Ovary (tissue), 9 donors: Measurements from ENCODE around the gene ME3. TPM values are rescaled to one million over a fixed set of nuclear protein-coding genes. Genes with fewer than 3 reads are reported as not detected.

Source experiments
- DNase-seq, 5 donors: peaks; one replicate each; pipeline ENCODE4 v3.0.0-alpha.2; 2019 to 2020
- H3K27ac ChIP-seq, 2 donors: fragments of 200-600 bp; one replicate each; pipeline versions ENCODE4 v1.5.1 to v1.8.0; 2019 to 2022
- H3K27me3 ChIP-seq: fragments of 200-600 bp; one replicate; pipeline ENCODE4 v1.8.0; 2022
- H3K36me3 ChIP-seq: fragments of 200-600 bp; sonication (generic); one replicate; pipeline ENCODE4 v1.5.1; 2019
- H3K4me1 ChIP-seq: one replicate; pipeline ENCODE4 v1.8.1; 2013; ENCODE audit warnings: mild to moderate bottlenecking, moderate library complexity; ENCODE audit not compliant: insufficient read depth
- H3K4me3 ChIP-seq: fragments of 200-600 bp; sonication (generic); one replicate; pipeline ENCODE4 v1.5.1; 2017
- H3K9me3 ChIP-seq, 2 donors: fragments of 200-600 bp in 1 of 2; sonication (generic) in 1 of 2; one replicate each; pipeline versions ENCODE4 v1.5.1 to v1.8.1; 2013 to 2019; ENCODE audit warnings: mild to moderate bottlenecking in 1 of 2, moderate library complexity in 1 of 2
- CTCF ChIP-seq, 3 donors: fragments of 450-650 bp in 2 of 3; fragments of 200-600 bp in 1 of 3; IDR thresholded peaks; one replicate each; pipeline versions ENCODE4 v1.5.1 to v1.8.0; 2016 to 2022; ENCODE audit warnings: antibody characterized with exemption in 3 of 3, mild to moderate bottlenecking in 1 of 3
- EP300 ChIP-seq: sonication (generic); formaldehyde crosslinking; IDR thresholded peaks from one replicate; pipeline ENCODE4 v1.6.1; 2017; ENCODE audit warnings: antibody characterized with exemption
- POLR2A ChIP-seq: fragments of 450-650 bp; IDR thresholded peaks from one replicate; pipeline ENCODE4 v1.6.1; 2017; ENCODE audit warnings: antibody characterized with exemption, mild to moderate bottlenecking, moderate library complexity
- WGBS, 3 donors: extraction: QIAGEN DNeasy Blood & Tissue Kit in 1 of 3; methylation state at CpG; one replicate each; pipeline versions ENCODE4 v1.1.5 to v1.1.7; 2013 to 2017; 5-methylcytosine and 5-hydroxymethylcytosine counted together
- intact Hi-C, 4 donors: fragments of 100-400 bp; cut with DNase I; formaldehyde crosslinking; loops; one replicate each; pipeline versions ENCODE4 v1.11.0 to v1.15.1; 2022 to 2023
- polyA plus RNA-seq, 2 donors: library from polyadenylated mRNA; stranded (reverse); fragments of 200-250 nt in 1 of 2; fragments of 350-450 nt in 1 of 2; fragmentation: Illumina TruSeq in 1 of 2; extraction: RNeasy Lipid Tissue Mini Kit (QIAGEN cat#74804) in 1 of 2; gene quantifications; one replicate each; pipeline ENCODE4 v1.2.3, GENCODE V29; 2013 to 2014
- total RNA-seq, 7 donors: library from RNA; depleted of rRNA in 2 of 7; stranded (reverse); fragments of >200 nt in 2 of 7; fragmentation: NEBNext Ultra II Directional in 3 of 7; extraction: Animal tissue kit (Norgen Biotek cat#: 25700) in 3 of 7; gene quantifications; one replicate each; pipeline versions ENCODE4 v1.1.0 to v1.2.4, GENCODE V29; 2016 to 2023
- donor health status: DM: no; HTN: no; CAD: no; lungs with moderate emphysema.
- donor health status: DM: no; HTN: no; CAD: no.
- donor health status: Bipolar disorder and iron deficiency.
- donor health status: DM: yes; HTN: yes; CAD: no.
- donor health status: DM: no; HTN: no; CAD: no.
- donor health status: DM: yes; HTN: yes; CAD: no.

The ME3 gene
- total and polyA plus RNA-seq, 9 donors, result 25.2 to 48.6 (median 43.1) TPM

GRCh38 chr11:86670911-86671310 lies 1.5 kb downstream of the ME3 start:
- H3K27me3 ChIP-seq, result no peaks in the 10 kb centered on the region
- intact Hi-C loops, result loop anchor here in 2 of 4 donors (10.0 kb wide), 2 partner anchors 134 to 264 kb away; partner anchors contain the start of gene PRSS23 (in 1 of the 2)
- peaks cover 4% of the 10 kb centered on the region for H3K4me1 ChIP-seq
- no peaks in the 10 kb centered on the region for H3K9me3 ChIP-seq
- H3K27ac ChIP-seq, result peak overlapping the region; percentile 93 to 97
- peak overlapping the region; percentile 93 for H3K4me3 ChIP-seq
- DNase-seq, result no peak
- TF ChIP-seq EP300, result no peak
- TF ChIP-seq CTCF (IDR thresholded peaks at IDR 0.05), result no peak
- TF ChIP-seq POLR2A, result no peak
- H3K36me3 ChIP-seq, result no peaks in the 10 kb centered on the region
- 2 to 11% (median 5%) methylated on average over 3 of the region's 3 CpGs for WGBS, 3 donors

- no peaks in the 10 kb centered on the region for H3K9me3 ChIP-seq
- no peaks in the 10 kb centered on the region for H3K27me3 ChIP-seq
- TF ChIP-seq CTCF (IDR thresholded peaks at IDR 0.05) (no peak), EP300 (no peak), POLR2A (no peak)
- intact Hi-C loops, result loop anchor here in 2 of 4 donors (10.0 kb wide), 2 partner anchors 135 to 265 kb away; partner anchors contain the start of gene PRSS23 (in 1 of the 2)
- DNase-seq, result no peak
- H3K4me3 ChIP-seq, result peak overlapping the region; percentile 4
- no peaks in the 10 kb centered on the region for H3K36me3 ChIP-seq
- 19 to 24% (median 20%) methylated on average over 5 of the region's 5 CpGs for WGBS, 3 donors
- H3K4me1 ChIP-seq, result peaks cover 4% of the 10 kb centered on the region
- peak overlapping the region; percentile 0 to 97 for H3K27ac ChIP-seq
Measured at GRCh38 chr11:86670181-86670580, 2.2 kb downstream of the ME3 start.

- Histone ChIP-seq H3K27ac (peak overlapping the region in 1 of 2 donors; percentile 97), H3K4me3 (no peak overlapping the region), H3K36me3 (no peaks in the 10 kb centered on the region), H3K9me3 (no peaks in the 10 kb centered on the region), H3K27me3 (no peaks in the 10 kb centered on the region), H3K4me1 (peaks cover 4% of the 10 kb centered on the region)
- no peak for TF ChIP-seq POLR2A
- no peak for TF ChIP-seq EP300
- no peak for TF ChIP-seq CTCF (IDR thresholded peaks at IDR 0.05)
- intact Hi-C loops, result no loop called here
- WGBS, 3 donors, result 47 to 49% (median 49%) methylated on average over 7 of the region's 7 CpGs
- DNase-seq, result no peak
Measured at GRCh38 chr11:86669424-86669823, 3.0 kb downstream of the ME3 start.

GRCh38 chr11:86668929-86669328 lies 3.5 kb downstream of the ME3 start:
- DNase-seq, result no peak
- intact Hi-C loops, result no loop called here
- Histone ChIP-seq H3K9me3 (no peaks in the 10 kb centered on the region), H3K27me3 (no peaks in the 10 kb centered on the region), H3K27ac (peak overlapping the region in 1 of 2 donors; percentile 97), H3K36me3 (no peaks in the 10 kb centered on the region), H3K4me1 (peaks cover 4% of the 10 kb centered on the region), H3K4me3 (no peak overlapping the region)
- TF ChIP-seq CTCF (IDR thresholded peaks at IDR 0.05) (no peak), POLR2A (no peak), EP300 (no peak)
